Inflammatory macrophage (primary cell): ENCODE results near the gene XPA.
A peak's percentile ranks its signal among the peaks of the same experiment; 100 is the strongest.
"Not testable (repeated sequence)": the region's sequence is repeated elsewhere in the genome, so short reads cannot be mapped to it uniquely, and the experiment has no call there.

ENCODE experiments used
- DNase-seq, 2 donors: peaks; one replicate each; pipeline ENCODE4 v3.0.0-alpha.2; 2020 to 2022

Gene XPA

GRCh38 chr9:97703437-97704344, 6.6 kb upstream of the XPA start:
- DNase-seq = no peak

DNA sequence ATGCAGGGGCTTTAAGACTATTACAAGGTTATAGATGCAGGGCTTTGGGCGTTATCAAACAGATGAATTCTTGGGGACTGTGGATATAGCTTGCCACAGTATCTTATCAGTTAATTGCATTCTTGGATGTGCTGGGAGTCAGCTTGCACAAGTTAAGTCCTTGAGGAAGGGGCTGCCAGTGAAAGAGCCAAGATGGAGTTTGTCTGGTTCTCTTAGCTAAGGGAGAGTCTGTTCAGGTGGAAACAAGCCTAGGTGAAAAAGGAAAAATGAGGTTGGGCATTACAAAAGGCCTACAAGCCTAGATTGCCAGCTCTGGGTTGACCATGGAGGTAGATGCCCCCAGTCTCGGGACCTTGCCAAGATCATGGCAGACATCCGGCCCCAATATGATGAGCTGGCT, 2.7 kb upstream of the XPA start:
- DNase-seq = not testable (repeated sequence)

DNA sequence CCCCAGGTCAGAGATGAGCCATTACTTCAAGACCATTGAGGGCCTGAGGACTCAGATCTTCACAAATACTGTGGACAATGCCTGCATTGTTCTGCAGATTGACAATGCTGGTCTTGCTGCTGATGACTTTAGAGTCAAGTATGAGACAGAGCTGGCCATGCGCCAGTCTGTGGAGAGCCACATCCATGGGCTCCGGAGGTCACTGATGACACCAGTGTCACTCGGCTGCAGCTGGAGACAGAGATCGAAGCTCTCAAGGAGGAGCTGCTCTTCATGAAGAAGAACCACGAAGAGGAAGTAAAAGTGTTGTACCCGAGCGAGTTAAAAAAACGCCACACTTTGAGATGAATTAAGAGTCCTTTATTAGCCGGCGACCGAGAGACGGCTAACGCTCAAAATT, 2.1 kb upstream of the XPA start:
- peak; percentile 42 to 43 for DNase-seq

DNA sequence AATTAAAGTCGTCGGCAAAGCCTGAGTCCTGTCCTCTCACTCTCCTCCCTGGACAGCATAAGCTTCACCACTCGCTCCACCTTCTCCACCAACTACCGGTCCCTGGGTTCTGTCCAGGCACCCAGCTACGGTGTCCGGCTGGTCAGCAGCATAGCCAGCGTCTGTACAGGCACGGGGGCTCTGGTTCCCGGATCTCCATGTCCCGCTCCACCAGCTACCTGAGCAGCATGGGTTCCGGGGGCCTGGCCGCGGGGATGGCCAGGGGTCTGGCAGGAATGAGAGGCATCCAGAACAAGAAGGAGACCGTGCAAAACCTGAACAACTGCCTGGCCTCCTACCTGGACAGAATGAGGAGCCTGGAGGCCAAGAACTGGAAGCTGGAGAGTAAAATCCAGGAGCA, 1.7 kb upstream of the XPA start:
- DNase-seq = no peak

- no peak for DNase-seq
These were observed 697 bp upstream of the XPA start for GRCh38 chr9:97697837-97698236.

DNA sequence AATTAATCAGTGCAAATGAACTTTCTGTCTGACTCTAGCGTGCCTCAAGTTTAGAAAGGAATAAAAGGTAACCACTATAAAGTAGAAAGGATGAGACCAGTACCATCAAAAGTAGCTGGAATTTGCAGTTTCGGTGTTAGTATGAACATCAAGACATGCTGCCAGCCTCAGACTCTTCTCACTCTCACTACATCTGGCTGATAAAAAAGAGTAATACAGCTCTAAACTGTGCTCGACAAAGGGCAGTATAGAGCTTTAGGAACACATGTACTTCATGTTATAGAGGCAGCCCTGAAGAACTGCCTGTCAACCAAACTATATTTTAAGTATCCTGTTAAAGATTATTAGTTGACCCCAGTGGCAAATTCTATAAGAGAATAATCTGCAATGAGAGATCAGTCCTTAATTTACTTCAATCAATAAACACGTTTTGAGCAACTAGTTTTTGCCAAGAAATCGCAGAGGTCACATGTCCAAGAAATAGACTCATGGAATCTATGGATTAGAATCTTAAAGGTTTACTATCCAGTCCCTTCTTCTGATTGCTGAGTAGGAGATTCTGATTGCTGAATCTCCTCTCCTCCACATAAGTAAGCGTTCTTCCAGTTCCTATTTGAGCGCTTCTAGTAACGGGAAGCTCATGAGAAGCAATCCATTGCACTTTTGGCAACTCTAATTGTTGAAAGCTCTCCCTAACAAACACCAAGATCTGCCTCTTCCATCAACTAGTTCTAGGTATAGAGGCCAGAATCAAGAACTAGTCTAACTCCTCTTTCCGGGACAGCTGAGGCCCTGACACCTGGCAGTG, 941 bp downstream of the XPA start:
- peak; percentile 49 for DNase-seq

- DNase-seq = no peak
These were observed 1.8 kb downstream of the XPA start for GRCh38 chr9:97695390-97695789.

GRCh38 chr9:97694769-97695168, 2.4 kb downstream of the XPA start:
- no peak for DNase-seq

DNA sequence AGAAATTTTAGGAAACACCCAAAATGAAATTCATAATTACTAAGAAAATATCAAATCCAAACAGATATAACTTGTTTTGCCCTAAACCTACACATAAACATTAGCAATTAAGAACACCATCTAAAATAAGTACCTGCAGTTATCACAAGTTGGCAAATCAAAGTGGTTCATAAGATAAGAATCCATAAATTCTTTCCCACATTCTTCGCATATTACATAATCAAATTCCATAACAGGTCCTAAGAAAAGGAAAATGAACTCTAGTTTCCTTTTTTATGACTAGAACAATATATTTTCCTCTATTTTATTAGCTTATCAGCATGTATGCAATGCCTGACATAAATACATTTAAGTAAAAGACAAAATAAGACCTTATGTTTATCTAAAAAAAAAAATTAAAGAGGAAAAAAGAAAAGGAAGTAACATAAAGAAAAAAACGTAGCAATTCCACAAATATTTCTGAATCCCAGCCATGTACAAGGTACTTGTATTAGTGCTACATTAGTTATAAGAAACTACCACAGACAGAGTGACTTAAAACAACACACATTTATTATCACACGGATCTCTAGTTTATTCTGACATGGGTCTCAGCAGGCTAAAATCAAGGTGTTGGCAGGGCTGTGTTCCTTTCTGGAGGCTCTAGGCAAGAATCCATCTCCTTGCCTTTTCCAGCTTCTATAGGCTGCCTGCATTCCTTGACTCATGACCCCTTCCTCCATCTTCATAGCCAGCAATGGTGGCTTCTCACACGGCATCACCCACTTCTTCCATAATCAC, 7.5 kb downstream of the XPA start:
- DNase-seq = no peak

DNA sequence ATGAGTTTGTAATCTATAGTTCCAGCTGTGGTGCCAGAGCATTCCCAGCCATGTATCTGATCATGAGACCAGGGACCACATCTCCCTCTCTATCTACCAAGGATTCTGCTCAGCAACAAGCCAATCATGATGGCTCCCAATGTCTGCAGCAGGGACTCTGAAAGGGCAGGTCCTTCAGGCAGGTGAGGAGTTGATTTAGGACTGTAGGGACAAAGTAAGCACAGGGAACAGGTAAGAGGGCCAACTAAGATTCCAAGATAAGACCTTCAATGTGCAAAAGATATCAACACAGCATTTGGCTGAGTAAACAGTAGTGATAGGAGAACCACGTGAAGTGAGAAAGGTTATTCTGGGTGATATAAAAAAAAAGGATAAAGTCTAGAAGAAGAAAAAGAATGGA, 8.5 kb downstream of the XPA start:
- DNase-seq = no peak

DNA sequence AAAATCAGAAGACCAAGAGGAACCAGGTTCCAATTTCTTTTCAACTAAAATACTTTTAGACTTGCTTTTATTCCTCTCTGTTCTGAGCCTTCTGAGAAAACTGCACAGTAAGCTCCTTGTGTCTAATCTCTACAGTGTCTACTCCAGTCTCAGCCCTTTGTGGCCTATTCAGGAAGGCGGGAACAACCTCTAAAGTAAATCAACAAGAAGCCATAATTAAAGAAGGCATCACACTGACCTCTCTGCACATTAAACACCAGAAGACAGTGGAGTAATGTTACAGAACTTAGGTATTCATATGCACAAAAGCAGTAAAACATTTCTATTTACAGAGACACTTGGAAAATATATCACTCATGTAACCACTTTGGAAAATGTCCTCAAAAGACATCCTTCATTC, 14.9 kb downstream of the XPA start:
- no peak for DNase-seq

GRCh38 chr9:97675655-97676054, 21.5 kb downstream of the XPA start:
- DNase-seq = no peak

GRCh38 chr9:97673922-97674321, 23.2 kb downstream of the XPA start:
- no peak for DNase-seq

DNA sequence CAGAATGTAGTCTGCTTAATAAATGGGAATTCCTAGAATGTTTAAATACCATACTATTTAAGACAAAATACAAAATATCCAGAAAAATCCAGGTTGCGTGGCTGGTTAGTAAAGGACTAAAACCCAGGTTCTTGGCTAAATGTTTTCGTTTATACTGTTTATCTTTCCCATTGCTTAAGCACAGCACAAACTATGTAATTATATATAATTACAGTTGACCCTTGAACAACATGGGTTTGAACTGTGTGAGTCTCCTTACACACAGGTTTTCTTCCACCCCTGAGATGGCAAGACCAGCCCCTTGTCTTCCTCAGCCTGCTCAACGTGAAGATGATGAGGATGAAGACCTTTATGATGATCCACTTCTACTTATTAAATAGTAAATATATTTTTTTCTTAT, 24.7 kb downstream of the XPA start:
- DNase-seq = no peak

GRCh38 chr9:97670586-97670985, 26.6 kb downstream of the XPA start:
- no peak for DNase-seq

GRCh38 chr9:97668485-97668884, 28.7 kb downstream of the XPA start:
- no peak for DNase-seq

DNA sequence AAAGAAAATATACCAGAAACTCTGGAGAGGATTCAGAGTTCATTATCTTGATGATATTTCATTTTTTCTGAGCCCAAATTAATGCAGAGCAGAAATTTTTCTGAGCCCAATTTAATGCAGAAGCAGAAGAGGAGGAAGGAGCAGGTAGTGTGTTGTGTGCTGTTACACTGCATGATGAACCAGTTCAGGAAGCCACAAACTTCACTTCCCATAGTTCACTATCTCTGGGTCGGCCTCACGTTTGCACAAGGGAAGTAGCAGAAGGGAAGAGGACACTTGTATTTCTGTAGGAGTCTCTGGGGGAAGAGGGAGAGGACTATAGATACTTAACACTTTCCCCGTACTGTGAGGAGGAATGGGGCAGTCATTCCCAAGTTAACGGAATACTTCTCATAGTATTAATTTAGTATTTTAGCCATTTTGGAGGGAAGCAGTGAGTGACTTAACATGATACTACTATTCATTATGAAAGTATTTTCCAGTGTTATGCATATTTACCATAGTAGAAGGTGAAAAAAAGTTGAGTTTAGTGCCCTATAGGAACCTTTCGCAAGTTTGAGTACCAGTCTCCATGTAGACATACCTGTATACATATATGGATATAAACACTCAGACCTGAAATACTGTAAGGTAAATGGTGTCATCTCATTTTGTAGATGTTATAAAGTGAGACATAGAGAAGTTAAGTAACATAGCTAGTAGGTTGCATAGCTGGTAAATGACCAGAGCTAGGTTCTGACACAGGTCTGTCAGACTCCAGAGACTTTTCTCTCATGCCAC, 30.0 kb downstream of the XPA start:
- peak; percentile 40 to 51 for DNase-seq

DNA sequence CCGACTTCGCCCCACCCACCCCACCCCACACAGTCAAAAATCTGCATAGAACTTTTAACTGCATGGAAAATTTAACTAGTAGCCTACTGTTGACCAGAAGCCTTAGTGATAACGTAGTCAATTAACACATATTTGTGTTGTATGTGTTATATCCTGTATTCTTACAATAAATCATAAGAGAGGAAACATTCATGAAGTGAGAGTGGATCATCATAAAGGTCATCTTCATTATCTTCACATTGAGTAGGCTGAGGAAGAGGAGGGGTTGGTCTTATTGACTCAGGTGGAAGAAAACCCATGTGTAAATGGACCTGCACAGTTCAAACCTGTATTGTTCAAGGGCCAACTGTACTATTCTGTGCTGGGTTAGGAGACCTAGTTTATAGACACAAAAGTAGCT, 31.4 kb downstream of the XPA start:
- DNase-seq = no peak

- no peak for DNase-seq
These were observed 36.3 kb downstream of the XPA start for GRCh38 chr9:97660847-97661246.

GRCh38 chr9:97660340-97660739, 36.8 kb downstream of the XPA start:
- DNase-seq = peak; percentile 36 to 50

- no peak for DNase-seq
These were observed 37.4 kb downstream of the XPA start for GRCh38 chr9:97659771-97660170.

DNA sequence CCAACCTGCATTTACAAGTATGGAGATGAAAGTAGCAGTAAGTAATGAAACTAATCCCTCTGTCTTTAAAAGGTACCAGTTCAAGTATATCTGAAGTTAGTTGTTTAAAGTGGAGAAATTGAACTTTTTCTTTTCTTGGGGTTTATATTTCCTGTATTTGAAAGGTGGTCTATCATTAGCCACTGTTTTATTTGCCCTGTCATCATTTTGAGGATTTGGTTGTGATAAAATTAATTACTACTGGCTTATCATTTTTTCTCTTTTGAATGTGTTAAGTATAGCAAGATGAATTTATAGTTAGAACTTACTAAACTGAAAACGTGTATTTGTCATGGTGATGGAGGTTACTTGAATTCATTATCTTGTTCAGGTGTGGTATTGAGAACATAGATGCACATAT, 38.4 kb downstream of the XPA start:
- DNase-seq = no peak
